ENCODE data around the gene GCDH. TPM values are rescaled to one million over a fixed set of nuclear protein-coding genes. Genes with fewer than 3 reads are reported as not detected.

GCDH gene
- total and polyA plus RNA-seq, 5 donors from 2014 or later, result 15.1 to 40.0 (median 16.3) TPM

DNA sequence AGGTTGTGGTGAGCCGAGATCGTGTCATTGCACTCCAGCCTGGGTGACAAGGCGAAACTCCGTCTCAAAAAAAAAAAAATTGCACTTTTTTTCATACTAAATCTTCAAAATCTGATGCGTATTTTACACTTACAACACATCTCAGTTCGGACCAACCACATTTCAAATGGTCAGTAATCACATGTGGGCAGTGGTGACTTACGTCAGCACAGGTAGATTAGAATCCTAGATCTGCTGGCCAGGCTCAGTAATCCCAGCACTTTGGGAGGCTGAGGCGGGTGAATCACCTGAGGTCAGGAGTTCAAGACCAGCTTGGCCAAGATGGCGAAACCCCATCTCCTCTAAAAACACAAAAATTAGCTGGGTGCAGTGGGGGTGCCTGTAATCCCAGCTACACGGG, 44.1 kb downstream of the GCDH start:
- no peak overlapping the region for H3K4me3 ChIP-seq (ENCODE audit: low read depth, low read length)
- H3K36me3 Mint-ChIP-seq, result peaks cover 13% of the 10 kb centered on the region
- peaks cover 0 to 2% (median 0%) of the 10 kb centered on the region in 7 donors for H3K9me3 Mint-ChIP-seq
- H3K36me3 ChIP-seq (ENCODE audit: control insufficient read depth, insufficient read depth, low read length), result peaks cover 7% of the 10 kb centered on the region
- H3K27me3 Mint-ChIP-seq, result no peaks in the 10 kb centered on the region
- no peak overlapping the region for H3K27ac Mint-ChIP-seq
- no peaks in the 10 kb centered on the region for H3K9me3 ChIP-seq (ENCODE audit: control insufficient read depth in 2 of 2, low read length in 2 of 2)
- H3K27me3 ChIP-seq (ENCODE audit: control insufficient read depth, insufficient read depth, low read length), result no peaks in the 10 kb centered on the region
- DNase-seq (no peak), ATAC-seq (ENCODE audit: low read depth in 2 of 2) (no peak)
- H3K4me3 Mint-ChIP-seq, result peak overlapping the region in 3 of 4 donors; percentile 12 to 43 (median 26)
- H3K4me1 Mint-ChIP-seq, result peaks cover 0 to 61% (median 33%) of the 10 kb centered on the region in 4 donors
- peaks cover 46% of the 10 kb centered on the region for H3K4me1 ChIP-seq (ENCODE audit: control insufficient read depth, insufficient read depth, low read length, poor library complexity, severe bottlenecking)
- H3K27ac ChIP-seq (ENCODE audit: insufficient read depth, low read length, poor library complexity, severe bottlenecking), result no peak overlapping the region

DNA sequence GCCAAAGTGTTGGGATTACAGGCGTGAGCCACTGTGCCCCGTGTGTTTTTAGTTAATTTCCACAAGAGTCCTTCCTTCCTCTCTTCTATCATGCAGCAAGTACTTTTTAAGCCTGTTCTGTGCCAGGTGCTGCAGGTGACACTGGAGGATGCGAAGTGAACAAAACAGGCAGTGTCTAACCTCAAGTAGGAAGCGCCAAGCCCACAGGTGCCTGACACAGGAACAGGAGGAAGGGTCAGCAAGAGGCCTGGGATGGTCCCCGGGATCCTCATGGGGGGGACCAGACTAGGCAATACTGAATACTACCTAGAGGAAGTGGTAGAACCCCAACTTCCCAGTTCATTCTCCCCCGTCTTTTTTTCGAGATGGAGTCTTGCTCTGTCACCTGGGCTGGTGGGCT, 45.6 kb downstream of the GCDH start:
- Histone ChIP-seq H3K4me1 (ENCODE audit: control insufficient read depth, insufficient read depth, low read length, poor library complexity, severe bottlenecking) (peaks cover 58% of the 10 kb centered on the region), H3K27ac (ENCODE audit: insufficient read depth, low read length, poor library complexity, severe bottlenecking) (no peak overlapping the region), H3K9me3 (ENCODE audit: control insufficient read depth in 2 of 2, low read length in 2 of 2) (no peaks in the 10 kb centered on the region), H3K36me3 (ENCODE audit: control insufficient read depth, insufficient read depth, low read length) (peaks cover 21% of the 10 kb centered on the region), H3K27me3 (ENCODE audit: control insufficient read depth, insufficient read depth, low read length) (no peaks in the 10 kb centered on the region), H3K4me3 (ENCODE audit: low read depth, low read length) (no peak overlapping the region)
- Mint-ChIP-seq H3K9me3 (peaks cover 0 to 2% (median 0%) of the 10 kb centered on the region in 7 donors), H3K36me3 (peaks cover 21% of the 10 kb centered on the region), H3K4me1 (peaks cover 0 to 70% (median 40%) of the 10 kb centered on the region in 4 donors), H3K27ac (no peak overlapping the region), H3K4me3 (peak overlapping the region; percentile 12 to 60 (median 33)), H3K27me3 (no peaks in the 10 kb centered on the region)
- ATAC-seq (ENCODE audit: low read depth in 2 of 2) (no peak), DNase-seq (peak in 1 of 3 donors; percentile 38)

DNA sequence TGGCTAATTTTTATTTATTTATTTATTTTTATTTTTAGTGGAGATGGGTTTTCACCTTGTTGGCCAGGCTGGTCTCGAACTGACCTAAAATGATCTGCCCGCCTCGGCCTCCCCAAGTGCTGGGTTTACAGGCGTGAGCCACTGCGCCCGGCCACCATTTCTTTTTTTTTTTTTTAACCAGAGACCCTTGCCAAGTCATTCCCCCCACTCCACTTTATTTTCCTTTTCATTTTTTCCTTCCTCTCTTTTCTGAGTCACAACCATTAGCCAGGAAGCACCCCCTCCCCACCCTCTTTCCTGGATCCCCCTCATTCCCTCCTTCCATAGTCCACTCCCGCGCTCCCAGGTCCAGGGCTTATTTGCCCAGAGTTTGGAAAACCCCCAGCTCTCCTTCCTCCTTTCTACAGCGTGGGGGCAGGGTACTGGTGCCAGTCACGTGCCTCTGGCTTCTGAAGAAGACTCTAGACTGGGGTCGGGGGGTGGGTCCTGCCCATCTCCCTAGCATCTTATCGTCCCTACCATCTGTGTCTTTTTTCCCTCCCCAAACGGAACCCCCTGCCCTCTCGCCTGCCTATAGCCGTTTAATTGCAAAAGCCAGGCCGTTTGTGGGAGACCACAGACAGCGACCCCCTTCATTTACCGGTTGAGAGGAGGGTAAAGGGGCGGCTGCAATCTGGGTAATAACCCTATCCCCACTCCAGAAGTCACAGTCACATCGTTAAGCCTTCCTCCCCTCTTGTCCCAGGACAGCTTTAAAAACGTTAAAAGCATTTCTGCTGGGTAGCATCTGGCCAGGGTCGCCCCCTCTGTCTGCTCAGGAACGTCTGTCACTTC, 46.4 kb downstream of the GCDH start:
- Mint-ChIP-seq H3K4me3 (peak overlapping the region; percentile 92 to 99 (median 98)), H3K36me3 (peaks cover 21% of the 10 kb centered on the region), H3K27ac (peak overlapping the region; percentile 48 to 98 (median 96)), H3K27me3 (no peaks in the 10 kb centered on the region), H3K9me3 (peaks cover 0 to 2% (median 0%) of the 10 kb centered on the region in 7 donors), H3K4me1 (peaks cover 0 to 72% (median 38%) of the 10 kb centered on the region in 4 donors)
- H3K4me3 ChIP-seq (ENCODE audit: low read depth, low read length), result peak overlapping the region; percentile 41
- H3K9me3 ChIP-seq (ENCODE audit: control insufficient read depth in 2 of 2, low read length in 2 of 2), result no peaks in the 10 kb centered on the region
- H3K27me3 ChIP-seq (ENCODE audit: control insufficient read depth, insufficient read depth, low read length), result no peaks in the 10 kb centered on the region
- peaks cover 28% of the 10 kb centered on the region for H3K36me3 ChIP-seq (ENCODE audit: control insufficient read depth, insufficient read depth, low read length)
- peak overlapping the region; percentile 84 for H3K27ac ChIP-seq (ENCODE audit: insufficient read depth, low read length, poor library complexity, severe bottlenecking)
- DNase-seq, result no peak
- peaks cover 55% of the 10 kb centered on the region for H3K4me1 ChIP-seq (ENCODE audit: control insufficient read depth, insufficient read depth, low read length, poor library complexity, severe bottlenecking)
- no peak for ATAC-seq (ENCODE audit: low read depth in 2 of 2)

DNA sequence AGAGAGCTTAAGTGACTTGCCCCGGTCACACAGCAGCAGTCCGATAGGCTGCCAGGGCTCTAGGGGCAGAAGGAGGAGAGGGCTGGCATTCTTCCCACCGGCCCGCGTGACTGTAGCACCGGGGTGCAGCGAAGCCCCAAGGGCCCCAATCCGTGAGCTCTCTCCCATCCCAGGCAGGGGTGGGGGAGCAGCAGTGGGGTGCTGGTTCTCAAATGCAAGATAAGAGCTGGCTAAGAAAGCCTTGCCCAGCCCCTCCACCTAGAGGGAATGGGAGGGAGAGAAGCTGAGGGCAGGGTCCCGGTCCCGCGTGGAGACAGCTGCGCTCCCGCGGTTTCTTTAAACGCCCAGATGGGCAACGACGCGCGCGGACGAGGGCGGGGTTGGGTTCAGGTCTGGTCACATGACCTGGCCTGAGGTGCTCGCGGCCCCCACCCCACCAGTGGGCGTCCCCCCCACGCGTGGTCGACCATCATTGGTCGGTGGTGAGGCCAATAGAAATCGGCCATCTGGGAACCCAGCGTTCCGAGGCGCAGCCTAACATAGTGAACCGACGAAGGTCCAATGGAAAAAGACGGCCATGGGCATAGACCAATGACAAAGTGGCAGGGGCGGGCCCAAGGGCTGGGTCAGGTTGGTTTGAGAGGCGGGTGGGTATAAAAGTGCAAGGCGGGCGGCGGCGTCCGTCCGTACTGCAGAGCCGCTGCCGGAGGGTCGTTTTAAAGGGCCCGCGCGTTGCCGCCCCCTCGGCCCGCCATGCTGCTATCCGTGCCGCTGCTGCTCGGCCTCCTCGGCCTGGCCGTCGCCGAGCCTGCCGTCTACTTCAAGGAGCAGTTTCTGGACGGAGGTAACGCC, 47.2 kb downstream of the GCDH start, which contains the start of gene CALR:
TSS of gene CALR (plus strand) at position 683 of the 852 bp plus-strand sequence. CDS start at position 754, 71 bp downstream.
- Histone ChIP-seq H3K27ac (ENCODE audit: insufficient read depth, low read length, poor library complexity, severe bottlenecking) (peak within 1 kb of the TSS; percentile 84), H3K27me3 (ENCODE audit: control insufficient read depth, insufficient read depth, low read length) (no peaks in the 10 kb centered on the region), H3K4me3 (ENCODE audit: low read depth, low read length) (peak within 1 kb of the TSS; percentile 95), H3K4me1 (ENCODE audit: control insufficient read depth, insufficient read depth, low read length, poor library complexity, severe bottlenecking) (peaks cover 48% of the 10 kb centered on the region), H3K36me3 (ENCODE audit: control insufficient read depth, insufficient read depth, low read length) (peaks cover 35% of the 10 kb centered on the region), H3K9me3 (ENCODE audit: control insufficient read depth in 2 of 2, low read length in 2 of 2) (no peaks in the 10 kb centered on the region)
- H3K9me3 Mint-ChIP-seq, result peaks cover 0 to 2% (median 0%) of the 10 kb centered on the region in 7 donors
- H3K27me3 Mint-ChIP-seq, result no peaks in the 10 kb centered on the region
- H3K4me3 Mint-ChIP-seq, result peak within 1 kb of the TSS; percentile 92 to 99 (median 98)
- peak within 1 kb of the TSS; percentile 96 to 98 (median 97) for H3K27ac Mint-ChIP-seq
- H3K36me3 Mint-ChIP-seq, result peaks cover 18% of the 10 kb centered on the region
- H3K4me1 Mint-ChIP-seq, result peaks cover 0 to 70% (median 31%) of the 10 kb centered on the region in 4 donors
- peak; percentile 99 to 100 (median 100) for DNase-seq
- ATAC-seq (ENCODE audit: low read depth in 2 of 2), result peak; percentile 92 to 95

DNA sequence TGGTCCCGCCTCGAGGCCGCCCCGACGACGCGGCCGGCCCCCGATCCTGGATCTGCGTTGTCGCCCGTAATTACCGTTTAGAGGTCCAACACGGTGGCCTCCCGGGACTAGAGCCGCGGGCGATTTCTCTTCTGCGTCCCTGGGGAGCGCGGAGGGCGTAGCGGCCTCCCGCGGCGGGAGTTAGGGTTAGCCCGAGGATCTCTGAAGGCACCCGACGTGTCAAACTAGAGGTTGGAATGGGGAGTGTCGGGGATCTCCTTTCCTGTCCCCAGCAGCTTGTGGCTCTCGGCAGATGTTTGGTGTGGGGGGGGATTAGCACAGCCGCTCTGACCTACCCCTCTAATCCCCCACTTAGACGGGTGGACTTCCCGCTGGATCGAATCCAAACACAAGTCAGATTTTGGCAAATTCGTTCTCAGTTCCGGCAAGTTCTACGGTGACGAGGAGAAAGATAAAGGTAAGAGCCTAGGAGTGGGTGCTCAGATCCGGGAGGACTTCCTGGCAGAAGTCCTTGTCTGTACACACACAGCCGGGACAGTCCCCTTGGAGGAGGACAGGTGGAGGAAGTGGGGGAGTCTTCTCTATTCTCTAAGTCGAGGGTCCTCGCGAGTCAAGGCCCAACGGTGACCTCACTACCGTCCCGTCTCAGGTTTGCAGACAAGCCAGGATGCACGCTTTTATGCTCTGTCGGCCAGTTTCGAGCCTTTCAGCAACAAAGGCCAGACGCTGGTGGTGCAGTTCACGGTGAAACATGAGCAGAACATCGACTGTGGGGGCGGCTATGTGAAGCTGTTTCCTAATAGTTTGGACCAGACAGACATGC, 48.0 kb downstream of the GCDH start:
- H3K9me3 Mint-ChIP-seq, result peaks cover 0 to 2% (median 0%) of the 10 kb centered on the region in 7 donors
- ATAC-seq (ENCODE audit: low read depth in 2 of 2), result no peak
- peaks cover 43% of the 10 kb centered on the region for H3K36me3 ChIP-seq (ENCODE audit: control insufficient read depth, insufficient read depth, low read length)
- DNase-seq, result peak in 1 of 3 donors; percentile 56
- no peaks in the 10 kb centered on the region for H3K27me3 Mint-ChIP-seq
- H3K4me1 ChIP-seq (ENCODE audit: control insufficient read depth, insufficient read depth, low read length, poor library complexity, severe bottlenecking), result peaks cover 48% of the 10 kb centered on the region
- H3K9me3 ChIP-seq (ENCODE audit: control insufficient read depth in 2 of 2, low read length in 2 of 2), result no peaks in the 10 kb centered on the region
- H3K27ac ChIP-seq (ENCODE audit: insufficient read depth, low read length, poor library complexity, severe bottlenecking), result peak overlapping the region; percentile 84
- H3K27ac Mint-ChIP-seq, result peak overlapping the region; percentile 96 to 98 (median 97)
- peak overlapping the region; percentile 95 for H3K4me3 ChIP-seq (ENCODE audit: low read depth, low read length)
- peaks cover 0 to 69% (median 33%) of the 10 kb centered on the region in 4 donors for H3K4me1 Mint-ChIP-seq
- peak overlapping the region; percentile 92 to 99 (median 98) for H3K4me3 Mint-ChIP-seq
- peaks cover 23% of the 10 kb centered on the region for H3K36me3 Mint-ChIP-seq
- no peaks in the 10 kb centered on the region for H3K27me3 ChIP-seq (ENCODE audit: control insufficient read depth, insufficient read depth, low read length)

DNA sequence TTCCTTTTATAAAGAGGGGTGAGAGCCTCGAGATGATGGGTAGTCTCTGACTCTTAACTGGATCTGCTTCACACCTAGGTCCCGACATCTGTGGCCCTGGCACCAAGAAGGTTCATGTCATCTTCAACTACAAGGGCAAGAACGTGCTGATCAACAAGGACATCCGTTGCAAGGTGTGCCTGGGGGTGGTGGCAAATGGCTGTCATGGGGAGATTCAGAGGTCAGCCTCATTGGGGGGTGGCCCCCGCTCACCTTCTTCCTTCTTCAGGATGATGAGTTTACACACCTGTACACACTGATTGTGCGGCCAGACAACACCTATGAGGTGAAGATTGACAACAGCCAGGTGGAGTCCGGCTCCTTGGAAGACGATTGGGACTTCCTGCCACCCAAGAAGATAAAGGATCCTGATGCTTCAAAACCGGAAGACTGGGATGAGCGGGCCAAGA, 49.0 kb downstream of the GCDH start:
- peaks cover 0 to 2% (median 0%) of the 10 kb centered on the region in 7 donors for H3K9me3 Mint-ChIP-seq

More for the DNA sequence above, 49.0 kb downstream of the GCDH start:
- Histone ChIP-seq H3K4me1 (ENCODE audit: control insufficient read depth, insufficient read depth, low read length, poor library complexity, severe bottlenecking) (peaks cover 57% of the 10 kb centered on the region), H3K27ac (ENCODE audit: insufficient read depth, low read length, poor library complexity, severe bottlenecking) (peak overlapping the region; percentile 84), H3K4me3 (ENCODE audit: low read depth, low read length) (peak overlapping the region; percentile 95), H3K36me3 (ENCODE audit: control insufficient read depth, insufficient read depth, low read length) (peaks cover 50% of the 10 kb centered on the region), H3K27me3 (ENCODE audit: control insufficient read depth, insufficient read depth, low read length) (no peaks in the 10 kb centered on the region), H3K9me3 (ENCODE audit: control insufficient read depth in 2 of 2, low read length in 2 of 2) (no peaks in the 10 kb centered on the region)
- H3K36me3 Mint-ChIP-seq, result peaks cover 27% of the 10 kb centered on the region
- no peak for ATAC-seq (ENCODE audit: low read depth in 2 of 2)
- no peak for DNase-seq
- peak overlapping the region; percentile 92 to 99 (median 98) for H3K4me3 Mint-ChIP-seq
- H3K4me1 Mint-ChIP-seq, result peaks cover 4 to 71% (median 34%) of the 10 kb centered on the region in 4 donors
- no peaks in the 10 kb centered on the region for H3K27me3 Mint-ChIP-seq
- peak overlapping the region; percentile 61 to 98 (median 96) for H3K27ac Mint-ChIP-seq
